GM12874 (cell line): ENCODE measurements around the gene KIF6.

Source experiments
- CTCF ChIP-seq: IDR thresholded peaks from 2 replicates; pipeline ENCODE4 v1.5.1; 2011; ENCODE audit warnings: low read depth, mild to moderate bottlenecking, control low read depth, low read length, moderate library complexity; ENCODE audit not compliant: insufficient read depth

Gene KIF6

GRCh38 chr6:39400026-39400425 is 325.2 kb downstream of the KIF6 start:
- TF ChIP-seq CTCF: no peak

- no peak for TF ChIP-seq CTCF
Measured at GRCh38 chr6:39396854-39397253, 328.4 kb downstream of the KIF6 start.

GRCh38 chr6:39393075-39393474 is 332.1 kb downstream of the KIF6 start:
- TF ChIP-seq CTCF: no peak

- TF ChIP-seq CTCF: no peak
Measured at GRCh38 chr6:39391182-39391581, 334.0 kb downstream of the KIF6 start.

GRCh38 chr6:39389484-39389767 is 335.8 kb downstream of the KIF6 start:
- TF ChIP-seq CTCF: 0 out of 2 replicates have a peak, but pooled peaks have one; percentile 6

- no peak for TF ChIP-seq CTCF
Measured at GRCh38 chr6:39388606-39389483, 336.4 kb downstream of the KIF6 start.

- no peak for TF ChIP-seq CTCF
Measured at GRCh38 chr6:39387785-39388184, 337.4 kb downstream of the KIF6 start.

GRCh38 chr6:39386487-39386886 is 338.7 kb downstream of the KIF6 start:
- no peak for TF ChIP-seq CTCF
